GM12878 (cell line): Measurements from ENCODE around the gene NCKAP5. TPM values are rescaled to one million over a fixed set of nuclear protein-coding genes. Genes with fewer than 3 reads are reported as not detected.

Experiments
- ATAC-seq: fragments of 200-7000 bp; cut with Tn5 transposase; 3 replicates; pipeline ENCODE4 v1.9.1; 2020; ENCODE audit warnings: mild to moderate bottlenecking, moderate library complexity
- BruUV-seq: library from RNA; stranded (reverse); fragments of 400-500 nt; replicated peaks from 2 replicates; lab custom pipeline; 2021; lab: Mats Ljungman, UMichigan
- CTCF ChIA-PET: fragments of 300-600 bp; sonication (Branson Sonifier 250); formaldehyde crosslinking; extraction: SDS; loops from one replicate; lab custom pipeline; 2021; ENCODE audit warnings: inconsistent platforms; lab: Yijun Ruan, JAX
- POLR2A ChIA-PET: fragments of 350-600 bp; formaldehyde crosslinking; extraction: SDS; loops from one replicate; lab custom pipeline; 2021; ENCODE audit warnings: inconsistent platforms; lab: Charles Lee
- RAD21 ChIA-PET: fragments of 300-600 bp; sonication (Branson Sonifier 250); formaldehyde crosslinking; loops from one replicate; lab custom pipeline; 2023; ENCODE audit warnings: antibody characterized with exemption; ENCODE audit not compliant: unreplicated experiment; lab: Charles Lee
- SMC1A ChIA-PET: fragments of 300-600 bp; sonication (Branson Sonifier 250); formaldehyde crosslinking; loops from one replicate; lab custom pipeline; 2023; ENCODE audit not compliant: unreplicated experiment, uncharacterized antibody; lab: Charles Lee
- DNase-seq: peaks from one replicate; pipeline ENCODE4 v3.0.0-alpha.2; 2011; ENCODE audit warnings: low read depth, low spot score
- FAIRE-seq: peaks from 3 replicates; lab custom pipeline; 2011; peaks lifted over from hg19 to GRCh38; lab: Jason Lieb, UNC
- H2AFZ ChIP-seq: 2 replicates; pipeline ENCODE4 v1.6.0; 2011; ENCODE audit warnings: low read depth, low read length, control low read depth; ENCODE audit not compliant: control insufficient read depth
- H3K27ac ChIP-seq: 2 replicates; pipeline ENCODE4 v1.5.1; 2011; ENCODE audit warnings: control low read depth; ENCODE audit not compliant: control insufficient read depth, insufficient read depth
- H3K27me3 ChIP-seq, 2 experiments: replicated peaks in 1 of 2; 2 replicates each; pipeline versions ENCODE4 v1.6.0 to v1.6.1; 2011; ENCODE audit warnings: low read length in 1 of 2; ENCODE audit not compliant: control insufficient read depth in 2 of 2, insufficient read depth in 2 of 2
- H3K36me3 ChIP-seq, 2 experiments: 2 replicates each; pipeline ENCODE4 v1.5.1; 2011; ENCODE audit warnings: low read length in 1 of 2; ENCODE audit not compliant: control insufficient read depth in 2 of 2, insufficient read depth in 2 of 2
- H3K4me1 ChIP-seq: 2 replicates; pipeline ENCODE4 v1.6.1; 2011; ENCODE audit warnings: mild to moderate bottlenecking, low read length, moderate library complexity, mixed read lengths; ENCODE audit not compliant: control insufficient read depth, insufficient read depth
- H3K4me2 ChIP-seq: 2 replicates; pipeline ENCODE4 v1.6.0; 2011; ENCODE audit warnings: control low read depth; ENCODE audit not compliant: control insufficient read depth, insufficient read depth
- H3K4me3 ChIP-seq: fragments of 200-600 bp; sonication (generic); 2 replicates; pipeline ENCODE4 v1.5.1; 2016
- H3K79me2 ChIP-seq: 2 replicates; pipeline ENCODE4 v1.6.0; 2011; ENCODE audit warnings: low read length; ENCODE audit not compliant: control insufficient read depth, insufficient read depth
- H3K9ac ChIP-seq: 2 replicates; pipeline ENCODE4 v1.8.0; 2011; ENCODE audit warnings: low read length, control low read depth, mixed read lengths; ENCODE audit not compliant: control insufficient read depth, insufficient read depth
- H3K9me3 ChIP-seq: replicated peaks from 3 replicates; pipeline ENCODE4 v1.5.1; 2011; ENCODE audit warnings: mild to moderate bottlenecking, low read length; ENCODE audit not compliant: control insufficient read depth, insufficient read depth
- H4K20me1 ChIP-seq: 2 replicates; pipeline ENCODE4 v1.6.0; 2011; ENCODE audit not compliant: control insufficient read depth, insufficient read depth
- HSF1 ChIP-seq: fragments of 150-350 bp; IDR thresholded peaks from 2 replicates; pipeline ENCODE4 v1.6.1; 2014; ENCODE audit warnings: mild to moderate bottlenecking, low read depth, low read length
- NKRF ChIP-seq: fragments of 450-650 bp; conservative IDR thresholded peaks from 2 replicates; pipeline ENCODE4 v1.6.1; 2017; ENCODE audit warnings: mild to moderate bottlenecking, moderate library complexity
- SREBF2 ChIP-seq: IDR thresholded peaks from 2 replicates; pipeline ENCODE4 v1.6.1; 2012; ENCODE audit warnings: mild to moderate bottlenecking, low read length
- WGBS: methylation state at CpG from one replicate; pipeline ENCODE4 v1.1.6; 2016; ENCODE audit warnings: low lambda C conversion rate; ENCODE audit not compliant: insufficient replicate concordance, insufficient coverage; ENCODE audit errors: missing lambda C conversion rate; 5-methylcytosine and 5-hydroxymethylcytosine counted together
- in situ Hi-C: fragments of 300-500 bp; cut with MboI; formaldehyde crosslinking; loops from 9 replicates; pipeline ENCODE4 v1.14.3; 2018; ENCODE audit warnings: mixed read lengths
- intact Hi-C: fragments of 100-400 bp; cut with micrococcal nuclease; formaldehyde crosslinking; loops from one replicate; pipeline ENCODE4 v1.14.2; 2022; ENCODE audit not compliant: unreplicated experiment
- polyA plus RNA-seq, 11 experiments: library from polyadenylated mRNA; depleted of rRNA in 4 of 11; unstranded in 6 of 11; stranded (reverse) in 5 of 11; fragments of >200 nt; fragmentation: Nextera tagmentation in 4 of 11; fragmentation: Illumina TruSeq in 1 of 11; extraction: Ambion mirVana in 4 of 11; extraction: Trizol in 1 of 11; gene quantifications; 1 replicate in 1 of 11; 2 replicates in 10 of 11; pipeline versions ENCODE4 v1.2.1 to v1.2.3, GENCODE V29; 2011 to 2016; ENCODE audit warnings: inconsistent platforms in 2 of 11, missing spikeins in 2 of 11, low read depth in 1 of 11
- total RNA-seq, 4 experiments: library from RNA; depleted of rRNA in 3 of 4; stranded (reverse); fragments of >200 nt in 3 of 4; fragmentation: Illumina TruSeq in 1 of 4; extraction: Trizol in 1 of 4; gene quantifications; 2 replicates each; pipeline versions ENCODE4 v1.2.1 to v1.2.3, GENCODE V29; 2013 to 2021

The NCKAP5 gene
- total and polyA plus RNA-seq, 10 of the 15 experiments (the other 5 are each of a cell fraction or from before 2014, with no cell fraction given), result 0.06 to 0.44 (median 0.16) TPM

GRCh38 chr2:133416146-133416545, 152.1 kb downstream of the NCKAP5 start:
- ChIA-PET POLR2A (no interaction called here), SMC1A (interaction anchor here (0.6 to 3.5 kb wide), 6 partner anchors 11 to 935 kb away, joined by 3 to 20 read pairs (median 4); no protein-coding TSS in a partner anchor), CTCF (interaction anchor here (1.2 to 1.6 kb wide), 4 partner anchors 10 to 145 kb away, joined by 3 to 6 read pairs (median 4); no protein-coding TSS in a partner anchor), RAD21 (interaction anchor here (1.0 to 1.5 kb wide), 4 partner anchors 55 to 145 kb away, joined by 4 to 6 read pairs (median 5); no protein-coding TSS in a partner anchor)
- no peaks in the 10 kb centered on the region for H3K36me3 ChIP-seq
- H4K20me1 ChIP-seq, result no peaks in the 10 kb centered on the region
- H3K79me2 ChIP-seq, result no peaks in the 10 kb centered on the region
- H3K27me3 ChIP-seq, result peaks cover 0 to 4% of the 10 kb centered on the region in 2 experiments; a peak in 1 of 4 replicates
- TF ChIP-seq NKRF (no peak), HSF1 (no peak), SREBF2 (no peak)
- in situ Hi-C loops (no loop called here), intact Hi-C loops (no loop called here)
- 4% methylated on average over 2 of the region's 2 CpGs for WGBS
- no peak overlapping the region for H3K9ac ChIP-seq
- FAIRE-seq, result no peak
- H3K27ac ChIP-seq, result no peak overlapping the region
- H3K4me1 ChIP-seq, result no peaks in the 10 kb centered on the region
- no peak for DNase-seq
- no peak overlapping the region for H2AFZ ChIP-seq
- no peaks in the 10 kb centered on the region for H3K9me3 ChIP-seq
- H3K4me3 ChIP-seq, result no peak overlapping the region
- no peak overlapping the region for H3K4me2 ChIP-seq
- no peak for ATAC-seq
- no TSS peak for BruUV-seq
